GM21619 (cell line): ENCODE results near the gene OXCT1.

Source experiments
- ATAC-seq: cut with Tn5 transposase; IDR thresholded peaks from one replicate; pipeline ENCODE4 v1.9.1; 2021; ENCODE audit not compliant: unreplicated experiment

OXCT1 gene

DNA sequence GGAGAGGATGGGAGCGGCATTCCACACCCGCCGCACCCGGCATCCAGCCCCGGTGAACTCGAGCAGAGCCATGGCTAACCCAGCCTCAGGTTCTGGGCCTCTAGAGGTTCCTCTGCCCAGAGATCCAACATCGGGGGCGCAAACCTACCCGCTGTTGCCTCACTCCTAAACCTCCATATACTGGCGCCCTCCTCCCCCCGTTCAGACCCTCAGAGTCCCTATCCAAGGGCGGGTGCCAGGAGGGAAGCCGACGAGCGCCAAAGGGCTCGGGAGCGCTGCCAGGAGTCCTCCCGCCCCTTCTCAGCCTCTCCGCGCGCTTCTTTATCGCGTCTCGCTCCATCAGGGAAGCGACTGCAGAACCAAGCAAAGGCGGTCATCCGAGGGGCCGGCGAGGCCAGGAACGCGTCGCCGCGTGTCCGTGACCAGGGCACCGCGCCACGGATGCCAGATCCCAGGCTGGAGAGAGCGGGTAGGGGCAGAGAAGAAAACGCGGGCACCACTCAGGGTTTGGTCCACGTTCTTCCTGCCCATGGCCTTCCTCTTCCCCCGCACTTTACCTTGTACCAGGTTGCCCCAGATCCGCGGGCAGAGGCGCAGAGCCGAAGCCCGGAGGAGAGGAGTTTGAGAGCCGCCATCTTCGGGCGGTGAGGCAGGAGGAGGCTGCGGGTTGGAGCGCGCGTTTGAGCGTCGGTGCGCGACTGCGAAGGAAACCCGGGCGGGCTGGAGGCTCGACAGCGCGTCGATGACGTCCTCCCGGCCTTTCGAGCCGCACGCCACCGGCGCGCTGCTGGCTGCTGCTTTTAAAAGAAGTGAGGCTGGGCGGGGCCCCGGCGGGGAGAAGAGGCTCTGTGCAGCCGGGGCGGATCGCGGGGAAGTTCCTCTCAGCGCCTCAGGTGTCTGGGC is at the start of gene OXCT1:
Gene OXCT1, minus strand, starts transcription at position 702 of the 903 bp plus-strand sequence. Its CDS starts 67 bp downstream, at position 635.
- ATAC-seq: peak; percentile 90

- ATAC-seq: no peak
Observed at GRCh38 chr5:41918105-41918504, 47.9 kb upstream of the OXCT1 start.

- ATAC-seq: no peak
Observed at GRCh38 chr5:41908374-41909079, 38.3 kb upstream of the OXCT1 start.

DNA sequence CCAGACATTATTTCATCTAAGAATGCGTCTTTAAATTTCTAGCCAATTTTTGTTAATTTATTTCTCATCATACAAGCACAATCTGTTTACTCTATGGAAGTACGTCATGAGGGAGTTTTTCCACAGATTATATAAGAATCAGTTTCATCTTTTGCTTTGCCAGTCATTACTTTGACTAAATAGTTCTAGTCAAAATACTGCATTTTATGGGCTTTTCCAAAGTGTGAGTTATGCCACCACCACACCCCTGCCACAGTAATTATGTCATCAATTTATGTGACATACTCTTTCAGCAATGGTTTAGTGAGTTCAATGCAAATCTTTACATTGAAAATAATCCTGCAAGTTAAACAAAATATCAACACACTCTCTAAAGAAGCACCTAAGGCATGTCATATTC is 35.9 kb upstream of the OXCT1 start:
- ATAC-seq: no peak

DNA sequence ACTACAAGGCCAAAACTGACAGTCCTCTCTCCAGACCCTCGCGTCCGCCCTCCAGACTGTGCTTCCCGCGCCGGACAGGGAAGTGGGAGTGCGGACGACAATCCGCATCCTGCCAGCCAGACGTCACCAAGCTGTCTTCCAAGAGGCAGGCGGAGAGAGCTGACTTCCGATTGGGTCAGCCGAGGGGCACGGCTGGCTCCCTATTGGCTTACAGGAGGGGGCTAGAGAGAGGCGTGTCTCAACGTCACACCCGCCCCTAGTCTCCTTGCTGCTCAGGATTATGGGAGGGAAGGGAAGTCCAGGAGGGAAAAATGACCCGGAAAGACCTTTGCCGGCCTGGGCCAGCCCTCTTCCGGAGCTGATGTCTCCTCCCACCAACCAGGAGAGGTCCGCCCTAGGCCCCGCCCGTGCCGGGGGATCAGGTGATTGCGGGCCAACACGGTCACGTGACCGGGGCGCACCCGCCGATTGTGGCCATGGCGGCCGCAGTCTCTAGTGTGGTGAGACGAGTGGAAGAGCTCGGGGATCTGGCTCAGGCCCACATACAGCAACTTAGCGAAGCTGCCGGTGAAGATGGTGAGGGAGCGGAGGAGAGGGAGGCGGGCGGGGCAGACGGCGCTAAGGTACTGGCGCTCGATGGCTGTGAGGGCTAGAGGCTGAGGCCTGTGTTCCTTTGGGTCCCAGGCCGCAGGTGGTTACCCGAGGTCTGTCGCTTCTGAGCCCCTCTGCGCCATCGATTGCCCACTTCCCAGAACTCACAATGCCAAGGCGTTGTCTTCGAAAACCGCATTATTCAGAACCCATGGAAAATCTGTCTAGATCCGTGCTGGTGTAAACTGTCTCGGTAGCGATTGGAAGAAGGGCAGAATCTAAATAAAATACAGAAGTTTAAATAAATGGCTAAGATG is 33.9 kb upstream of the OXCT1 start, which contains the start of gene RIMOC1:
Gene RIMOC1, plus strand, starts transcription at position 453 of the 908 bp plus-strand sequence. Its CDS starts 24 bp downstream, at position 477.
- peak; percentile 98 for ATAC-seq

- ATAC-seq: no peak
Observed at GRCh38 chr5:41903382-41903891, 33.2 kb upstream of the OXCT1 start.

- ATAC-seq: no peak
Observed at GRCh38 chr5:41896230-41896629, 26.0 kb upstream of the OXCT1 start.

DNA sequence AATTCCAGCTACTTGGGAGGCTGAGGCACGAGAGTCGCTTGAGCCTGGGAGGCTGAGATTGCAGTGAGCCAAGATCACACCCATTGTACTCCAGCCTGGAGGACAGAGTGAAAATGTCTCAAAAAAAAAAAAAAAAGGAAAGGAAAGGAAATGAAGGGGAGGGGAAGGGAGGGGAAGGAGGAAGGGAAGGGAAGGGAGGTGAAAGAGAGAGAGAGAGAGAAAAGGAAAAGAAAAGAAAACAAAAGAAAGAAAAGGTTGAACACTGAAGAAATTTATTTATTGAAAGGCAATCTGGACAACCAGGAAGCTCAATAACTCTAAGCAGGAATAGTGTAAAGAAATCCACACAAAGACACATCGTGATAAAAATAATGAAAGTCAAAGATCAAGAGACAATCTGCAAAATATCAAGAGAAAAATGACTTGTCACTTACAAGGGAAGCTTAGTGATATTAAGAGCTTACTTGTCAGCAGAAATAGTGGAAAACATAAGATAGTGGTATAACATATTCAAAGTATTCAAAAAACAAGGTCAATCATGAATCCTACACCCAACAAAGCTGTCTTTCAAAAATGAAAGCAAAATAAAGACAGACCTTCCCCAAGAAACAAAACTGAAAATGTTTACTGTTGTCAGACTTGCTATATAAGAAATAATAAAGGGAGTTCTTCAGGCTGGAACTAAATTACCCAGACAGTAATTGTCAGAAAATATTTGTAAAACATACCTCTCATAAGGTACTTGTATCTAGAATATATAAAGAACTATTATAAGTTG is 23.0 kb upstream of the OXCT1 start:
- peak; percentile 60 for ATAC-seq

- ATAC-seq: no peak
Observed at GRCh38 chr5:41892031-41892430, 21.8 kb upstream of the OXCT1 start.

DNA sequence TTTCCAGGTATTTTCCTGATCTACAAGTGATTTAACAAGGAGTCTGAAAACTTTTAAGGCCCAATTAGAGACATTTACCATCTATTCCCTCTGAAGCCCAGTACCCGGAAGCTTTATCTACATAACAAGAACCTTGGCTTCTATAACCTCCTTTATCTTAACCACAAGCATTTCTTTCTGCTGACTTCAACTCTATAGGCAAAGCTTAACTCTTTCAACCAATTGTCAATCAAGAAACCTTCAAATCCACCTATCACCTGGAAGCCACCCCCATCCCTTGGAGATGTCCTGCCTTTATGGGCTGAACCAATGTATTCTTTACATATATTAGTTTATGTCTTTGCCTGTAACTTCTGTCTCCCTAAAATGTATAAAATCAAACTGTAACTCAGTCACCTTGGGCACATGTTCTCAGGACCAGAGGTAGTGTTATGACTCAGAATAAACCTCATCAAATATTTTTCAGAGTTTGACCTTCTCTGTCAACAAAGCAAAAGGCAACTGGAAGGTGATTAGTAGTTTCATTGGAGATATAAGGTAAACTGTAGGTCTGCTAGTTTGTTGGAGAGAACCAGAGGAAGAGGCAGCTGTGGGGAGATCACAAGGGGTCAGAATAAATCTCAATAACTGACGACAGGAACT is 21.0 kb upstream of the OXCT1 start:
- ATAC-seq: peak; percentile 47

DNA sequence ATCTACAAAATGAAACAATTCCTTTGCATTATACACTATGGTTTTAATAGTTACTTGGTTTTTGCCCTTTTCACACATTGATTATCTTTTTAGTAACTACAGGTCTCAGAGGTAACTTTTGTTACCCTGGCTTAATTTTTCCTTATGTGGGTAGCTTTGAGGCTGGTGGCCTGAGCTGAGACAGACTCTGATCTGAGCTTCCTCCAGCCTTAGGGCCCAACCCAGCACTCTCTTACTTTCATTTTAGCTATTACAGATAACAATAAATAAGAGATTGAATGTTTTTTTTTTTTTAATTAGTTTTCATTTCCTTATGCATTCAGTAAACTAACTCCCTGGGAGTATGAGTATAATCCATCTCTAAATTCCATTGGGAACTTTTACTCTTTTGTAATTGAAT is 15.1 kb upstream of the OXCT1 start:
- no peak for ATAC-seq

DNA sequence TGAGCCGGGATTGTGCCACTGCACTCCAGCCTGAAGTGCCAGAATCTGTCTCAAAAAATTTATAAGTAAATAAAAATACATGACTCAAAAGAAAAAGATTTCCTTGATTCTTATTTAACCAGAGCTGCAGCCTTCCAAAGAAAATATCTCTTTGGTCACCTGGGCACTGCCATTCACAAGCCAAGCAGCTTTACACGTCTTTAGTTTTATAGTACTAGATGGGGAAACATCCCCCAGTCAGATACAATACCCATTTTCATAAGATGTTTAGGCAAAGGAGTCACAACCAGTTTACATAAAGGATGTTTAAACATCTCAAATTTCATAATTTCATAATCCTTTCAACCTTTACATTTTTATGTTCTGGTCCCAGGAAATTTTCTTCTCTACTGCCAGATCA is 13.7 kb upstream of the OXCT1 start:
- no peak for ATAC-seq

DNA sequence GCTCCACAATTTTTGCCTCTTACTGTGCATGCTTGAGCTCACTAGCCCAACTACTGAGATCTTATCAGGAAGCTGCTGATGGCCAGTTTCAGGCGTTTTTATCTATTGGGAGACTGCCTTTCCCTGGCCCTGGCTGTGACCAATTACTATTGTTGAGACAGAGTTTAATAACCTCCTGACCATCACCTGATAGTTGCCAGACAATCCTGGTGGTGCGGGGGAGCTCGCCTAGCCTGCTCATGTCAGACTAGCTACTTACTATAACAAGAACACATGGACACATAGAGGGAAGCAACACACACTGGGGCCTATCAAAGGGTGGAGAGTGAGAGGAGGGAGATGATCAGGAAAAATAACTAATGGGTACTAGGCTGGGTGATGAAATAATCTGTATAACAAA is 13.0 kb upstream of the OXCT1 start:
- ATAC-seq: no peak

DNA sequence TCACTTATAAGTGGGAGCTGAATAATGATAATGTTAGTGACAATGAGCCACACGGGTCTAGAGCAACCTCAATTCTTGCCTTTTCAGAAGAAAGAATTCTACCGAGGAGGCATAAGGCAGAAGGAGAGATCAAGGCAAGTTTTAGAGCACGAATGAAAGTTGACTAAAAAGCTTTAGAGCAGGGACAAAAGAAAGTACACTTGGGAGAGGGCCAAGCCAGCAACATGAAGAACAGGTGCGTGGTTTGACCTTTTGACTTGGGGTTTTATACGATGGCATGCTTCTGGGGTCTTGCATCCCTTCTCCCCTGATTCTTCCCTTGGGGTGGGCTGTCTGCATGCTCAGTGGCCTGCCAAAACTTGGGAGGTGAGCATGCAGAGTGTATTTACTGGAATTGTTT is 12.5 kb upstream of the OXCT1 start:
- ATAC-seq: no peak

GRCh38 chr5:41878643-41879478 is 8.6 kb upstream of the OXCT1 start:
- peak; percentile 76 for ATAC-seq

GRCh38 chr5:41878173-41878572 is 7.9 kb upstream of the OXCT1 start:
- ATAC-seq: peak; percentile 42

DNA sequence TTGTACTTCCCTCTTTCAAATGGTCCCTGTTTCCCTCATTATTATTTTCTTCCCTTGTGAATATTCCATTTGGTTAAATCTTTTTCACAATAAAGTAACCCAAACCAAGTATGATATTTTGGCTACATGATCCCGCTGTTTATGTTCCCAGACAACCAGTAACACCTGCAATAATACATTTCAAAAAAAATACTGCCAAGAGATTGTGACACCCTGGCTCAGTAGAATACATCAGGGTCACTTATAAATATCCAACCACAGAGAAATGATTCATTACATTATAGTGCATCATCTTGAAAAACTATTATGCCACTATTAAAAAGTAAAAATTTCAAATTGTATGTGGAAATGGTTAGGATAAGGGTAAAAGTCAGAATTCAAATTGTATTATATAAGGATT is 7.2 kb upstream of the OXCT1 start:
- ATAC-seq: no peak

DNA sequence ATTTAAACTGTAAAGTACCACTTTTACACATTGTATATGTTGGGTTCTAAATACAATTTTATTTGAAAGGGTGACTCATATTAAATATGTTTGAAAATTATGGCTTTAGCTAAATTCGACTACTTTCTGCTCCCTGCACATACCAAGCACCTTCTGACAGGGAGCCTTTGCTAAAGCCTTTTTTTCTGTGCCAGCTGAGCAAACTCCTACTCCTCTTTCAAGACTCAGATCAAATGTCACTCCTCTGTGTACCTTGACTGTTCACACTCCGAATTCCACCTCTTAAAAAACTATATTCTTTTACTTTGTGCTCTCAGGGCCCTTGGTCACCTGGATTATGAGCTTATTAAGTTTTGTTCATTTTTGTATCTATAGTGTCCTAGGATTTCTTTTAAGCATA is 6.5 kb upstream of the OXCT1 start:
- no peak for ATAC-seq

DNA sequence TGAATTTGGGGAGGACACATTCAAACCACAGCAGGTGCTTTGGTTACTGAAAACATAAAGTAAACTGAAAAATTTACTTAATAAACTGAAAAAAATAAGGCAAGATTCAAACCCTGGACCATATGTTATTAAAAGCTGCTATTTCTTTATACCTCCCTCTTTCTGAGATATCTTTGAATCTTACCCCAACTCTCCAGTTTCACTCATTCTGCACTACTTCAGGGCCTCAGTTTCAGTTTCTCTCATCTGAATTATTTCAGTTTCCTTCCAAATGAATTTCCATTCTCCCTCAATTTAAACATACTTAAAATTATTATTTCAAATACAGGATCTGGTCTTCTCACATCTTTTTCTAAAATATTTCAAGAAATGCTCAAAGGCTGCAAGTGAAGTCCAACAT is 4.9 kb upstream of the OXCT1 start:
- no peak for ATAC-seq
